ENCODE data around the gene RAD9A.

RAD9A gene

DNA sequence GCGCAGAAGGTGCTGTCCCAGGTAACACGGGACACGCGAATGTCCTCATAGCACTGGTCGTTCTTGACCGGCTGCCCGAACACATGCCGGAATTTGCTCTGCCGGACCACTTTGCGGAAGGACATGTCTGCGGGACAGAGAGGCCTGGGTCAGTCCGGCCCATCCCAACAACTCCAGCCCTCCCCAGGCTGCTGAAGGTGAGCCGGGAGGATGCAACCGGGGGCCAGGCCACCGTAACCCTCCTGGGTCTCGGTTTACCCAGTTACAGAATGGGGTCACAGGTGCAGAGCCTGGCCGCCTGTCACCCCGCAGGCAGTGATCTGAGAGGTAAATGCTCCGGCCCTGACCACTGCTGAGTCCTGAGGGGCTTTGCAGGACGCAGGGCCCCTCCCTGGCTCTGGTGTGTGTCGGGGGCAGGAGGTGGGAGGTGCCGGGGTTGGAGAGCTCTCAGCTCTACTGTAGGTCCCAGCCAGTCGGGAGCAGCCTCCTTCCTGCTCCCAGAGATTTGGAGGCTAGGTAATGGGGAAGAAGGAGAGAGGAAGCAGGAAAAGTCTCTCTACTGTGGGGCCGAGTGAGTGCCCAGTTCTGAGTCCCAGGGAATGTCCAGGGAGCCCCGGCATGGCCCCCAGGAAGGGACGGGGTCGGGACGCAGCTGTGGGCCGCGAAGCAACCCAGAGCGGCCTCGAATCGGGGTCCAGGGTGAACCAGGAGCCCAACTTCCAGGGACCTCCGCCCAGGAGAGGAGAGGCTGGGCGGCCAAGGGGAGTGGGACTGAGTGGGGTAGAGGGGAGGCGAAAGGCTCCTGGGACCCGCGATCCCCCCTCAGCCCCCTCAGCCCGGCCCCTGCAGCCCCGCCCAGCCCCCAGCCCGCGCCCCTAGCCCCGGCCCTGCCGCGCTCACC, 51.0 kb downstream of the RAD9A start:
- no peak for DNase-seq

DNA sequence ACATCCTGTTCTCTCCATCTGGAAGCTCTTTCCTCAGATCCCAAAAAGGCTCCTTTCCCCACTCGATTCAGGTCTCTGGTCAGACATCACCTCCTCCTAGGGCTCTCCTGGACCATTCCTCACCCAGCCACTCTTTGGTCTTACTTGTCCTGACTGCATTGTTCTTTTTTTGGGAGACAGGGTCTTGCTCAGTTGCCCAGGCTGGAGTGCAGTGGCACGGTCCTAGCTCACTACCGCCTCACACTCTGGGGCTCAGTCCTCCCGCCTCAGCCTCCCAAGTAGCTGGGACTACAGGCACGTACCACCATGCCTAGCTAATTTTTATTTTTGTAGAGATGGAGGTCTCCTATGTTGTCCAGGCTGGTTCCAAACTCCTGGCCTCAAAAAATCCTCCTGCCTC, 53.7 kb downstream of the RAD9A start:
- DNase-seq, result no peak

Data from suppressor macrophage treated with lipopolysaccharide for 4 hours (primary cell).